BJ (cell line): ENCODE results near the gene UCK1. TPM values are rescaled to one million over a fixed set of nuclear protein-coding genes. Genes with fewer than 3 reads are reported as not detected.

ENCODE experiments used
- CTCF ChIA-PET: fragments of 350-600 bp; formaldehyde crosslinking; extraction: SDS; loops from one replicate; lab custom pipeline; 2021; ENCODE audit warnings: antibody characterized with exemption, inconsistent platforms; lab: Yijun Ruan, JAX
- POLR2A ChIA-PET: fragments of 300-600 bp; sonication (Branson Sonifier 250); formaldehyde crosslinking; extraction: SDS; loops from one replicate; lab custom pipeline; 2021; ENCODE audit warnings: antibody characterized with exemption; lab: Charles Lee
- DNase-seq: peaks from one replicate; pipeline ENCODE4 v3.0.0-alpha.2; 2011; ENCODE audit warnings: low read depth
- H3K27me3 ChIP-seq: 2 replicates; pipeline ENCODE4 v1.6.0; 2011; ENCODE audit warnings: low read length; ENCODE audit not compliant: control insufficient read depth, insufficient read depth
- H3K36me3 ChIP-seq: 2 replicates; pipeline ENCODE4 v1.5.1; 2011; ENCODE audit warnings: low read length; ENCODE audit not compliant: control insufficient read depth, insufficient read depth
- H3K4me3 ChIP-seq: 2 replicates; pipeline ENCODE4 v1.5.1; 2011; ENCODE audit warnings: low read depth, mild to moderate bottlenecking, control low read depth, low read length
- polyA plus RNA-seq: library from polyadenylated mRNA; depleted of rRNA; stranded (reverse); fragments of >200 nt; gene quantifications from 2 replicates; pipeline ENCODE4 v1.2.3, GENCODE V29; 2011
- TF ChIP-seq, protein P1 (sequence below): IDR thresholded peaks from 2 replicates; pipeline ENCODE4 v1.5.1; 2011; ENCODE audit warnings: low read depth, mild to moderate bottlenecking, control low read depth, inconsistent platforms, low read length, moderate library complexity; ENCODE audit not compliant: insufficient read depth

UCK1 gene
- polyA plus RNA-seq, 1 experiment = 24.9 TPM

DNA sequence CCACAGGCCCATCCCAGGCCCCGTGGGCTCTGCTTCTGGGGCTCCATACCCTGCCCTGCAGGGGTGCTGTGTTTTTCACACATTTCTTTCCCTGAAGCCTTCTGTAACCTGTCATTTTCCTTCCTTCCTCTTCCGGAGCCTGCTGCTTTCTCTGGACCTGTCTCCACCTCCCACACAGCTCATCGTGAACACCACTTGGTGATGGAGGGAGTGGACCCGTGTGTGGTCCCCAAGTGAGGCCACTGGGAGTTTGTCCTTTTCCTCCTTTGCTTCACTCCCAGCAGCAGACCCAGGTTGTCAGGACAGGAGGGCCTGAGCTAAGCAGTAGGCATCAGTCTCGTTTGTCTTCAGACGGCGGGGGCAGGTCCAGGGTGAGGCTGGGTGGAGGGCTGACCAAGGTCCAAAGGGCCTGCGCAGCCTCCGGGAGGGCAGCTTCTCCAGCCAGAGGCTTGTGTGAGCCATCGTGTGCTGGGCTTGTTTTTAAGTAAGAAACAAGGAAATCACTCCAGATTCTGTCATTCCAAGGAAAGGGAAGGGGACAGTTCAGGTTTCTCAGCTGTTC is 34.1 kb downstream of the UCK1 start:
- TF ChIP-seq, protein P1, sequence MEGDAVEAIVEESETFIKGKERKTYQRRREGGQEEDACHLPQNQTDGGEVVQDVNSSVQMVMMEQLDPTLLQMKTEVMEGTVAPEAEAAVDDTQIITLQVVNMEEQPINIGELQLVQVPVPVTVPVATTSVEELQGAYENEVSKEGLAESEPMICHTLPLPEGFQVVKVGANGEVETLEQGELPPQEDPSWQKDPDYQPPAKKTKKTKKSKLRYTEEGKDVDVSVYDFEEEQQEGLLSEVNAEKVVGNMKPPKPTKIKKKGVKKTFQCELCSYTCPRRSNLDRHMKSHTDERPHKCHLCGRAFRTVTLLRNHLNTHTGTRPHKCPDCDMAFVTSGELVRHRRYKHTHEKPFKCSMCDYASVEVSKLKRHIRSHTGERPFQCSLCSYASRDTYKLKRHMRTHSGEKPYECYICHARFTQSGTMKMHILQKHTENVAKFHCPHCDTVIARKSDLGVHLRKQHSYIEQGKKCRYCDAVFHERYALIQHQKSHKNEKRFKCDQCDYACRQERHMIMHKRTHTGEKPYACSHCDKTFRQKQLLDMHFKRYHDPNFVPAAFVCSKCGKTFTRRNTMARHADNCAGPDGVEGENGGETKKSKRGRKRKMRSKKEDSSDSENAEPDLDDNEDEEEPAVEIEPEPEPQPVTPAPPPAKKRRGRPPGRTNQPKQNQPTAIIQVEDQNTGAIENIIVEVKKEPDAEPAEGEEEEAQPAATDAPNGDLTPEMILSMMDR = no peak
- Histone ChIP-seq H3K4me3 (no peak overlapping the region), H3K27me3 (no peaks in the 10 kb centered on the region), H3K36me3 (peaks cover 60% of the 10 kb centered on the region)
- POLR2A ChIA-PET = no interaction called here
- CTCF ChIA-PET = interaction anchor here (1.1 to 1.8 kb wide), 3 partner anchors 8 to 19 kb away, joined by 3 to 5 read pairs (median 4); no protein-coding TSS in a partner anchor
- DNase-seq = no peak

GRCh38 chr9:131495785-131496184 is 35.3 kb downstream of the UCK1 start:
- H3K36me3 ChIP-seq = peaks cover 70% of the 10 kb centered on the region
- POLR2A ChIA-PET = no interaction called here
- CTCF ChIA-PET = interaction anchor here (1.0 to 1.8 kb wide), 2 partner anchors 18 to 146 kb away, joined by 4 read pairs; no protein-coding TSS in a partner anchor
- no peak overlapping the region for H3K4me3 ChIP-seq
- TF ChIP-seq, protein P1 = no peak
- no peak for DNase-seq
- H3K27me3 ChIP-seq = no peaks in the 10 kb centered on the region

- Histone ChIP-seq H3K27me3 (no peaks in the 10 kb centered on the region), H3K4me3 (no peak overlapping the region), H3K36me3 (peaks cover 72% of the 10 kb centered on the region)
- ChIA-PET POLR2A (no interaction called here), CTCF (no interaction called here)
- TF ChIP-seq, protein P1 = no peak
- DNase-seq = no peak
Observed at GRCh38 chr9:131494296-131494870, 36.7 kb downstream of the UCK1 start.

DNA sequence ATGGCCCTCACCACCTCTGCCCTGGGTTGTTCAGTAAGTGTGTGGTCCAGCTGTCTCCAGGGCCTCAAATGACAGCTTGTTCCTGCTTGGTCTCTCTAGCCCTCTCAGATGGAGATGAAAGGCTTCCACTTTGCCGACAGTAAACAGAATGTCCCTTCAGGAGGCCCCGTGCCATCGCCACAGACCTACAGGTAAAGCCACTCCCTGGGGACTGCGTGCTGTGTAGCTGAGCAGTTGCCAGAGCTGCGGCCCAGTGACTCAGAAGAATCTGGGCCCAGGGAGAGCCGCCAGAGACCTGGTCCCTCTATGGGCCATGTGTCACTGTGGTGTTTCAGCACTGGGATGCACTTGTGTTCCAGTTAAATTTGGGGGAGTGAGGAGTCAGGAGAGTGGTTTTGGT is 39.0 kb downstream of the UCK1 start:
- Histone ChIP-seq H3K4me3 (no peak overlapping the region), H3K36me3 (peaks cover 70% of the 10 kb centered on the region), H3K27me3 (no peaks in the 10 kb centered on the region)
- ChIA-PET POLR2A (no interaction called here), CTCF (interaction anchor here (1.4 to 2.2 kb wide), 3 partner anchors 9 to 142 kb away, joined by 5 to 7 read pairs (median 7); no protein-coding TSS in a partner anchor)
- TF ChIP-seq, protein P1 = no peak
- no peak for DNase-seq

DNA sequence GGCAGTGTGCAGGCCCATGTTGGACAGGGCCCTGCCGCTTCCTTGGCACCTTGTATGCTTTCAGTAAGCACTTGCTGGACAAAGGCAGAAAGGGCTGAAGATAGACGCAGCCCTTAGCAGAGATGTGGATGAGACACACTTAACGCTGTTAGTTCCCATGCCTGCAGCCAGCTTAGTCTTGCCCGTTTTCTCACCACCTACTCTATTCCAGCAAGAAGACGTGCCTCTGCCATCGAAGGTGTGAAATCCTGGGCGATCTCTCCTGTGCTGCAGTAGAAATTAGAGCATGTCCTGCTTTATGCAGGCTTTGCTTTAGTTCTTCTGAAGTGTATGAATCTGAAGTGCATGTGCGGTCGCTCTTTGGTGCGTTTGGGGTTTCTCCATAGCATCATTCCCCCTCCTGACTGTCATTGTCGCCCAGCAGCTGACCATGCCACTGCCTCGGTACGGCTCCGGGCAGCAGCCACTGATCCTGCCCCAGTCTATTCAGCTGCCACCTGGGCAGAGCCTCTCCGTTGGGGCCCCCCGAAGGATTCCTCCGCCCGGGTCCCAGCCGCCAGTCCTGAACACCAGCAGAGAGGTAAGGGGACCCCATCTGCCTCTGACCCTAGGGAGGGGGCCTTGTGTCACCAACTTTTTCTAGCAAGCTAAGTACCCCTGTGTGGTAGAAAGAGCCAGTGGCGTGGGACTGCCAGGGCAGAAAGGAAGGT is 39.9 kb downstream of the UCK1 start:
- Histone ChIP-seq H3K4me3 (no peak overlapping the region), H3K27me3 (no peaks in the 10 kb centered on the region), H3K36me3 (peaks cover 66% of the 10 kb centered on the region)
- CTCF ChIA-PET = interaction anchor here (1.4 to 2.2 kb wide), 3 partner anchors 10 to 141 kb away, joined by 5 to 7 read pairs (median 7); no protein-coding TSS in a partner anchor
- no peak for DNase-seq
- TF ChIP-seq, protein P1 = no peak
- POLR2A ChIA-PET = no interaction called here
